HEK293 (cell line): ENCODE measurements around the gene TMIGD1.

Source experiments
- CTCF ChIA-PET: fragments of 350-600 bp; formaldehyde crosslinking; extraction: SDS; loops from one replicate; lab custom pipeline; 2021; ENCODE audit warnings: antibody characterized with exemption; lab: Yijun Ruan, JAX
- POLR2A ChIA-PET: fragments of 300-600 bp; formaldehyde crosslinking; extraction: SDS; loops from one replicate; lab custom pipeline; 2020; ENCODE audit warnings: antibody characterized with exemption, inconsistent platforms; lab: Yijun Ruan, JAX
- H3K27ac ChIP-seq: fragments of 200-500 bp; sonication (Bioruptor generic); 2 replicates; pipeline ENCODE4 v1.5.1; 2014; ENCODE audit warnings: low read depth, low read length, control low read depth, inconsistent platforms; ENCODE audit errors: extremely low read depth
- H3K36me3 ChIP-seq, 2 experiments: fragments of 200-500 bp in 1 of 2; sonication (Bioruptor generic) in 1 of 2; 1 replicate in 1 of 2; 2 replicates in 1 of 2; pipeline ENCODE4 v1.5.1; 2014 to 2017; ENCODE audit warnings: inconsistent platforms in 2 of 2, low read length in 2 of 2; ENCODE audit not compliant: control insufficient read depth in 2 of 2, insufficient read depth in 1 of 2
- H3K4me1 ChIP-seq: fragments of 200-500 bp; sonication (Bioruptor generic); 2 replicates; pipeline ENCODE4 v1.5.1; 2014; ENCODE audit warnings: mild to moderate bottlenecking, low read length, inconsistent platforms; ENCODE audit not compliant: control insufficient read depth, insufficient read depth
- H3K4me3 ChIP-seq: 2 replicates; pipeline ENCODE4 v1.5.1; 2011; ENCODE audit warnings: low read depth, mild to moderate bottlenecking, control low read depth, low read length, moderate library complexity
- H3K9me3 ChIP-seq: fragments of 200-500 bp; sonication (Bioruptor generic); 2 replicates; pipeline ENCODE4 v1.5.1; 2014; ENCODE audit warnings: low read depth, low read length, inconsistent platforms; ENCODE audit not compliant: control insufficient read depth, insufficient read depth
- GLIS1 ChIP-seq: fragments of 450-650 bp; formaldehyde crosslinking; IDR thresholded peaks from 2 replicates; pipeline ENCODE4 v1.5.1; 2016; ENCODE audit warnings: missing biosample characterization, missing genetic modification characterization
- IKZF3 ChIP-seq: fragments of 450-650 bp; IDR thresholded peaks from 2 replicates; pipeline ENCODE4 v1.5.0; 2018; ENCODE audit warnings: missing biosample characterization, mild to moderate bottlenecking, missing genetic modification characterization, moderate library complexity
- MEIS1 ChIP-seq: sonication (generic); formaldehyde crosslinking; IDR thresholded peaks from 2 replicates; pipeline ENCODE4 v1.8.1; 2022; ENCODE audit warnings: missing genetic modification reagents, mild to moderate bottlenecking, borderline replicate concordance
- PRDM1 ChIP-seq: fragments of 450-650 bp; formaldehyde crosslinking; IDR thresholded peaks from 2 replicates; pipeline ENCODE4; 2016; ENCODE audit warnings: missing biosample characterization, missing genetic modification characterization
- PRDM6 ChIP-seq: fragments of 450-650 bp; formaldehyde crosslinking; IDR thresholded peaks from 2 replicates; pipeline ENCODE4 v1.5.1; 2017; ENCODE audit warnings: missing biosample characterization, missing genetic modification characterization
- RBAK ChIP-seq: fragments of 450-650 bp; formaldehyde crosslinking; IDR thresholded peaks from 2 replicates; pipeline ENCODE4 v1.5.1; 2016; ENCODE audit warnings: missing biosample characterization, missing genetic modification characterization
- ZBTB17 ChIP-seq: fragments of 450-650 bp; formaldehyde crosslinking; IDR thresholded peaks from 2 replicates; pipeline ENCODE4 v1.5.1; 2016; ENCODE audit warnings: missing biosample characterization, missing genetic modification characterization
- ZBTB48 ChIP-seq: fragments of 450-650 bp; formaldehyde crosslinking; IDR thresholded peaks from 2 replicates; pipeline ENCODE4 v1.5.1; 2016; ENCODE audit warnings: missing biosample characterization, missing genetic modification characterization
- ZFHX2 ChIP-seq: fragments of 450-650 bp; formaldehyde crosslinking; conservative IDR thresholded peaks from 2 replicates; pipeline ENCODE4 v1.5.1; 2016; ENCODE audit warnings: missing biosample characterization, missing genetic modification characterization
- ZNF132 ChIP-seq: fragments of 450-650 bp; formaldehyde crosslinking; IDR thresholded peaks from 2 replicates; pipeline ENCODE4 v1.5.1; 2017; ENCODE audit warnings: missing biosample characterization, missing genetic modification characterization, borderline replicate concordance
- ZNF223 ChIP-seq: fragments of 450-650 bp; formaldehyde crosslinking; IDR thresholded peaks from 2 replicates; pipeline ENCODE4 v1.5.1; 2016; ENCODE audit warnings: missing biosample characterization, missing genetic modification characterization
- ZNF292 ChIP-seq: fragments of 450-650 bp; formaldehyde crosslinking; IDR thresholded peaks from 2 replicates; pipeline ENCODE4 v1.5.1; 2016; ENCODE audit warnings: low read depth, missing biosample characterization, missing genetic modification characterization, borderline replicate concordance
- ZNF324 ChIP-seq: fragments of 450-650 bp; formaldehyde crosslinking; IDR thresholded peaks from 2 replicates; pipeline ENCODE4 v1.5.1; 2016; ENCODE audit warnings: missing biosample characterization, missing genetic modification characterization
- ZNF394 ChIP-seq: fragments of 450-650 bp; formaldehyde crosslinking; IDR thresholded peaks from 2 replicates; pipeline ENCODE4 v1.5.1; 2016; ENCODE audit warnings: missing biosample characterization, missing genetic modification characterization, mild to moderate bottlenecking, moderate library complexity, borderline replicate concordance
- ZNF629 ChIP-seq: fragments of 450-650 bp; formaldehyde crosslinking; IDR thresholded peaks from 2 replicates; pipeline ENCODE4 v1.5.1; 2017; ENCODE audit warnings: missing biosample characterization, missing genetic modification characterization
- ZNF660 ChIP-seq: fragments of 450-650 bp; IDR thresholded peaks from 2 replicates; pipeline ENCODE4 v1.5.1; 2018; ENCODE audit warnings: missing biosample characterization, mild to moderate bottlenecking, missing genetic modification characterization
- ZNF664 ChIP-seq: fragments of 450-650 bp; formaldehyde crosslinking; IDR thresholded peaks from 2 replicates; pipeline ENCODE4 v1.5.1; 2016; ENCODE audit warnings: missing biosample characterization, missing genetic modification characterization
- ZNF785 ChIP-seq: fragments of 450-650 bp; formaldehyde crosslinking; IDR thresholded peaks from 2 replicates; pipeline ENCODE4 v1.5.1; 2016; ENCODE audit warnings: missing biosample characterization, missing genetic modification characterization
- TF ChIP-seq, protein P1 (sequence below): fragments of 450-650 bp; formaldehyde crosslinking; IDR thresholded peaks from 2 replicates; pipeline ENCODE4 v1.5.1; 2016; ENCODE audit warnings: missing biosample characterization, missing genetic modification characterization
- TF ChIP-seq, protein P2 (sequence below): sonication (generic); formaldehyde crosslinking; IDR thresholded peaks from 2 replicates; pipeline ENCODE4 v1.8.1; 2022; ENCODE audit warnings: mild to moderate bottlenecking, moderate library complexity, missing genetic modification reagents
- TF ChIP-seq, protein P3 (sequence below): fragments of 450-650 bp; formaldehyde crosslinking; IDR thresholded peaks from 2 replicates; pipeline ENCODE4 v1.5.1; 2016; ENCODE audit warnings: missing biosample characterization, missing genetic modification characterization
- TF ChIP-seq, protein P4 (sequence below): fragments of 450-650 bp; formaldehyde crosslinking; IDR thresholded peaks from 2 replicates; pipeline ENCODE4 v1.5.1; 2017; ENCODE audit warnings: missing biosample characterization, missing genetic modification characterization

TMIGD1 gene

GRCh38 chr17:30382345-30382744 lies 48.5 kb upstream of the TMIGD1 start (continued):
- TF ChIP-seq ZNF394 (tag by site-specific recombination) (no peak), MEIS1 (no peak), RBAK (no peak), ZNF292 (no peak), PRDM6 (peak; percentile 56), ZNF660 (no peak), ZNF324 (tag by site-specific recombination) (no peak), ZNF223 (tag by site-specific recombination) (no peak)
- TF ChIP-seq, protein P1, sequence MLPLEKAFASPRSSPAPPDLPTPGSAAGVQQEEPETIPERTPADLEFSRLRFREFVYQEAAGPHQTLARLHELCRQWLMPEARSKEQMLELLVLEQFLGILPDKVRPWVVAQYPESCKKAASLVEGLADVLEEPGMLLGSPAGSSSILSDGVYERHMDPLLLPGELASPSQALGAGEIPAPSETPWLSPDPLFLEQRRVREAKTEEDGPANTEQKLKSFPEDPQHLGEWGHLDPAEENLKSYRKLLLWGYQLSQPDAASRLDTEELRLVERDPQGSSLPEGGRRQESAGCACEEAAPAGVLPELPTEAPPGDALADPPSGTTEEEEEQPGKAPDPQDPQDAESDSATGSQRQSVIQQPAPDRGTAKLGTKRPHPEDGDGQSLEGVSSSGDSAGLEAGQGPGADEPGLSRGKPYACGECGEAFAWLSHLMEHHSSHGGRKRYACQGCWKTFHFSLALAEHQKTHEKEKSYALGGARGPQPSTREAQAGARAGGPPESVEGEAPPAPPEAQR (tag by site-specific recombination), result no peak
- TF ChIP-seq, protein P2, sequence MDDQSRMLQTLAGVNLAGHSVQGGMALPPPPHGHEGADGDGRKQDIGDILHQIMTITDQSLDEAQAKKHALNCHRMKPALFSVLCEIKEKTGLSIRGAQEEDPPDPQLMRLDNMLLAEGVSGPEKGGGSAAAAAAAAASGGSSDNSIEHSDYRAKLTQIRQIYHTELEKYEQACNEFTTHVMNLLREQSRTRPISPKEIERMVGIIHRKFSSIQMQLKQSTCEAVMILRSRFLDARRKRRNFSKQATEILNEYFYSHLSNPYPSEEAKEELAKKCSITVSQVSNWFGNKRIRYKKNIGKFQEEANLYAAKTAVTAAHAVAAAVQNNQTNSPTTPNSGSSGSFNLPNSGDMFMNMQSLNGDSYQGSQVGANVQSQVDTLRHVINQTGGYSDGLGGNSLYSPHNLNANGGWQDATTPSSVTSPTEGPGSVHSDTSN (CRISPR knock-in tag), result no peak

- CTCF ChIA-PET, result interaction anchor here (1.0 to 3.4 kb wide), 5 partner anchors 14 to 338 kb away, joined by 3 to 17 read pairs (median 5); no protein-coding TSS in a partner anchor
- Histone ChIP-seq H3K27ac (no peak overlapping the region), H3K4me3 (peak overlapping the region; percentile 88), H3K9me3 (no peaks in the 10 kb centered on the region), H3K4me1 (peaks cover 27% of the 10 kb centered on the region), H3K36me3 (peaks cover 12 to 18% of the 10 kb centered on the region in 2 experiments)
- POLR2A ChIA-PET, result interaction anchor here (1.5 to 2.4 kb wide), 3 partner anchors 8 to 90 kb away, joined by 3 to 8 read pairs (median 6); partner anchors contain the start of gene BLMH
- peak; percentile 49; the same call in 1 of the 2 replicates for TF ChIP-seq PRDM1 (tag by site-specific recombination)
- TF ChIP-seq ZNF785 (tag by site-specific recombination), result no peak
Measured at GRCh38 chr17:30381340-30381659, 47.4 kb upstream of the TMIGD1 start.

DNA sequence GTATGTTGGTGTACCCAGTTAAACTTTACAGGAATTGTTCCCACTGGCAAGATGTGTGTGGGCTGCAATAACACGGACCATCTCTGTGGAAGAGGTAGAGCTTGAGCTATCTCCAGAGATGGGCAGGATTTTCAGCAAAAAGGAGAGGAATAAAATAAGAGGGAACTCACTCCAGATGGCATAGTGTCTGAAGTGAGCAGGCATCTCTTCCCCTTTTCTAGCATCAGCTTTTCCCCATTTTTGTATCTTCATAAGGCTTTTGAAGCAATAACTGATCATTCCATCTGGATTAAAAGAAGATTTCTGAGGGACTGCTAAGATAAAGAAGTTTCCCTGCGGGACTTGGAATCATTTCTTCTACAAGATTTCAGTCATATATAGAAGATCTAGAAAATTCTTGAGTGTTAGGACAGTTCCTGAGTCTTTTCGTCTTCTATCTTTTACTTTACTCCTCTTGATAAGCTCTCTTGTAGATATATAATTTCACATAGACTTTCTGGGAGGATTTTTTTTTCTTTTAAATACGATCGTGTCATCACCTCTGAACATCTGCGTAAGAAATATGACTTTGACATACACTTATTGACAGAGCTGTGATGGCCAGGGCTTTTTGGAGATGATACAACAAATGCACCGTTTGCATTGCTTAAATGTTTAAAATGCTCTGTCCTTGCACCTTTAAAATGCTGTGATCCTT lies 46.9 kb upstream of the TMIGD1 start:
- POLR2A ChIA-PET, result interaction anchor here (1.5 to 2.4 kb wide), 3 partner anchors 9 to 89 kb away, joined by 3 to 8 read pairs (median 6); partner anchors contain the start of gene BLMH
- CTCF ChIA-PET, result interaction anchor here (0.6 to 3.4 kb wide), 10 partner anchors 15 to 844 kb away, joined by 3 to 17 read pairs (median 4); partner anchors contain the start of gene GOSR1

GRCh38 chr17:30379903-30380381 lies 46.1 kb upstream of the TMIGD1 start:
- TF ChIP-seq ZBTB17 (tag by site-specific recombination) (peak; percentile 63), ZNF664 (tag by site-specific recombination) (peak; percentile 99), GLIS1 (tag by site-specific recombination) (peak; percentile 25; the same call in 1 of the 2 replicates), IKZF3 (0 out of 2 replicates have a peak, but pooled peaks have one; percentile 16), ZBTB48 (peak; percentile 54; the same call in 1 of the 2 replicates), ZNF629 (tag by site-specific recombination) (peak; percentile 45; the same call in 1 of the 2 replicates)
- TF ChIP-seq, protein P3, sequence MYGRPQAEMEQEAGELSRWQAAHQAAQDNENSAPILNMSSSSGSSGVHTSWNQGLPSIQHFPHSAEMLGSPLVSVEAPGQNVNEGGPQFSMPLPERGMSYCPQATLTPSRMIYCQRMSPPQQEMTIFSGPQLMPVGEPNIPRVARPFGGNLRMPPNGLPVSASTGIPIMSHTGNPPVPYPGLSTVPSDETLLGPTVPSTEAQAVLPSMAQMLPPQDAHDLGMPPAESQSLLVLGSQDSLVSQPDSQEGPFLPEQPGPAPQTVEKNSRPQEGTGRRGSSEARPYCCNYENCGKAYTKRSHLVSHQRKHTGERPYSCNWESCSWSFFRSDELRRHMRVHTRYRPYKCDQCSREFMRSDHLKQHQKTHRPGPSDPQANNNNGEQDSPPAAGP (tag by site-specific recombination), result no peak
- TF ChIP-seq, protein P4, sequence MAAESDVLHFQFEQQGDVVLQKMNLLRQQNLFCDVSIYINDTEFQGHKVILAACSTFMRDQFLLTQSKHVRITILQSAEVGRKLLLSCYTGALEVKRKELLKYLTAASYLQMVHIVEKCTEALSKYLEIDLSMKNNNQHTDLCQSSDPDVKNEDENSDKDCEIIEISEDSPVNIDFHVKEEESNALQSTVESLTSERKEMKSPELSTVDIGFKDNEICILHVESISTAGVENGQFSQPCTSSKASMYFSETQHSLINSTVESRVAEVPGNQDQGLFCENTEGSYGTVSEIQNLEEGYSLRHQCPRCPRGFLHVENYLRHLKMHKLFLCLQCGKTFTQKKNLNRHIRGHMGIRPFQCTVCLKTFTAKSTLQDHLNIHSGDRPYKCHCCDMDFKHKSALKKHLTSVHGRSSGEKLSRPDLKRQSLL (tag by site-specific recombination), result no peak
- ChIA-PET POLR2A (interaction anchor here (0.6 to 2.4 kb wide), 4 partner anchors 9 to 608 kb away, joined by 3 to 8 read pairs (median 4); no protein-coding TSS in a partner anchor), CTCF (interaction anchor here (0.6 to 3.4 kb wide), 9 partner anchors 15 to 843 kb away, joined by 3 to 17 read pairs (median 4); partner anchors contain the start of gene GOSR1)
- H3K36me3 ChIP-seq, result peaks cover 0 to 5% of the 10 kb centered on the region in 2 experiments; a peak in 2 of 3 replicates
- no peaks in the 10 kb centered on the region for H3K9me3 ChIP-seq
- H3K27ac ChIP-seq, result peak overlapping the region; percentile 86; the same call in 1 of the 2 replicates
- H3K4me1 ChIP-seq, result peaks cover 36% of the 10 kb centered on the region
- peak overlapping the region; percentile 88 for H3K4me3 ChIP-seq

More for the DNA sequence above, 46.9 kb upstream of the TMIGD1 start:
- H3K36me3 ChIP-seq, result peaks cover 7 to 13% of the 10 kb centered on the region in 2 experiments
- H3K4me3 ChIP-seq, result peak overlapping the region; percentile 88
- H3K27ac ChIP-seq, result no peak overlapping the region
- TF ChIP-seq ZNF132 (tag by site-specific recombination), result no peak
- TF ChIP-seq ZFHX2 (tag by site-specific recombination), result peak; percentile 29; the same call in 1 of the 2 replicates
- peaks cover 32% of the 10 kb centered on the region for H3K4me1 ChIP-seq
- no peaks in the 10 kb centered on the region for H3K9me3 ChIP-seq
